Endodermal cell (in vitro differentiated cells): ENCODE data around the gene SGPP2. TPM values are rescaled to one million over a fixed set of nuclear protein-coding genes. Genes with fewer than 3 reads are reported as not detected.

Source experiments
- DNase-seq: peaks from one replicate; pipeline ENCODE4 v3.0.0-alpha.2; 2017
- H3K27ac ChIP-seq: 2 replicates; pipeline ENCODE4 v1.5.1; 2013; ENCODE audit warnings: mild to moderate bottlenecking, low read depth, low read length, moderate library complexity
- H3K27me3 ChIP-seq: 2 replicates; pipeline ENCODE4 v1.6.1; 2013; ENCODE audit warnings: mild to moderate bottlenecking, low read length, moderate library complexity; ENCODE audit not compliant: insufficient read depth, control insufficient read depth, poor library complexity, severe bottlenecking
- H3K36me3 ChIP-seq: 2 replicates; pipeline ENCODE4 v1.7.0; 2013; ENCODE audit warnings: mild to moderate bottlenecking, low read length, moderate library complexity; ENCODE audit not compliant: control insufficient read depth, insufficient read depth
- H3K4me1 ChIP-seq: one replicate; pipeline ENCODE4 v1.7.0; 2013; ENCODE audit warnings: low read length; ENCODE audit not compliant: control insufficient read depth, insufficient read depth
- H3K4me3 ChIP-seq: 2 replicates; pipeline ENCODE4 v1.5.1; 2013; ENCODE audit warnings: mild to moderate bottlenecking, low read length, moderate library complexity
- H3K9ac ChIP-seq: 2 replicates; pipeline ENCODE4 v1.6.1; 2013; ENCODE audit warnings: mild to moderate bottlenecking, low read length, moderate library complexity; ENCODE audit not compliant: poor library complexity, severe bottlenecking; ENCODE audit errors: extremely low read depth
- H3K9me3 ChIP-seq: 2 replicates; pipeline ENCODE4 v1.6.1; 2013; ENCODE audit warnings: mild to moderate bottlenecking, low read length, moderate library complexity; ENCODE audit not compliant: control insufficient read depth
- H3K27ac Mint-ChIP-seq: 2 replicates; pipeline ENCODE4 v1.8.0; 2020; ENCODE audit warnings: mixed read lengths
- H3K27me3 Mint-ChIP-seq: 2 replicates; pipeline ENCODE4 v1.8.0; 2021; ENCODE audit warnings: mild to moderate bottlenecking, mixed read lengths; ENCODE audit not compliant: insufficient read depth
- H3K36me3 Mint-ChIP-seq: 2 replicates; pipeline ENCODE4 v1.8.0; 2020; ENCODE audit warnings: low read depth, mixed read lengths
- H3K4me1 Mint-ChIP-seq: 2 replicates; pipeline ENCODE4 v1.8.0; 2020; ENCODE audit warnings: mixed read lengths
- H3K4me3 Mint-ChIP-seq: 2 replicates; pipeline ENCODE4 v1.8.0; 2020; ENCODE audit warnings: mild to moderate bottlenecking, moderate library complexity, mixed read lengths
- H3K9me3 Mint-ChIP-seq: 2 replicates; pipeline ENCODE4 v1.8.0; 2020; ENCODE audit warnings: mild to moderate bottlenecking, mixed read lengths
- WGBS, 2 experiments: methylation state at CpG; one replicate each; pipeline versions ENCODE4 v1.1.5 to v1.1.7; 2013; ENCODE audit warnings: missing lambda C conversion rate in 2 of 2, mixed read lengths in 1 of 2; ENCODE audit not compliant: insufficient coverage in 1 of 2, insufficient read length in 1 of 2; 5-methylcytosine and 5-hydroxymethylcytosine counted together
- total RNA-seq, 2 donors: library from RNA; stranded (reverse); fragmentation: NEBNext Ultra II Directional in 1 of 2; extraction: Animal tissue kit (Norgen Biotek cat#: 25700) in 1 of 2; gene quantifications; 2 replicates in 1 of 2; 3 replicates in 1 of 2; pipeline ENCODE4 v1.2.1, GENCODE V29; 2021
- TF ChIP-seq, protein P1 (sequence below): fragments of 200-600 bp; sonication (generic); conservative IDR thresholded peaks from 2 replicates; pipeline ENCODE4 v1.5.0; 2021; ENCODE audit warnings: antibody characterized with exemption, mild to moderate bottlenecking

SGPP2 gene
- total RNA-seq, 2 donors from 2014 or later, result not detected

DNA sequence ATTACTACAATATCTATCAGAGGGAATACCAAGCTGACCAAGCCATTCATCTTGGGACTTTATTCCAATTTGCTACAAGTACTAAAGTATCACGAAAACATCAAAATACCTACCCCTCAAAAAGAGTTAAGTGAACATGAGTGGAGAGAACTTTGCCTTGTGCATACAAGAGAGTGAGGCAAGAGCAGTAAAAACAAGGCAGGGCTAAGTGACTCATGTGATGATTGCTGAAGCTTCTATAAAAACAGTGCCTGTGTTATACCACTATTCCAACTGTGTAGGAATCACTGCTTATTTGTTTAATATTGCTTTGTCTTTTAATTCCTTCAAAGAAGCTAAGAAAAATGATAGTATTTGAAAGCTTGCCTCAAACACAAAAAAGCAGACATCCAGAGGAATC is 170.3 kb downstream of the SGPP2 start:
- Histone ChIP-seq H3K27me3 (no peaks in the 10 kb centered on the region), H3K36me3 (peaks cover 39% of the 10 kb centered on the region), H3K4me1 (no peaks in the 10 kb centered on the region), H3K4me3 (no peak overlapping the region), H3K27ac (no peak overlapping the region), H3K9me3 (no peaks in the 10 kb centered on the region), H3K9ac (no peak overlapping the region)
- no CpG with 5 or more reads among the region's 1 CpG for WGBS, 2 experiments
- H3K27me3 Mint-ChIP-seq, result no peaks in the 10 kb centered on the region
- peaks cover 18% of the 10 kb centered on the region for H3K36me3 Mint-ChIP-seq
- TF ChIP-seq, protein P1, sequence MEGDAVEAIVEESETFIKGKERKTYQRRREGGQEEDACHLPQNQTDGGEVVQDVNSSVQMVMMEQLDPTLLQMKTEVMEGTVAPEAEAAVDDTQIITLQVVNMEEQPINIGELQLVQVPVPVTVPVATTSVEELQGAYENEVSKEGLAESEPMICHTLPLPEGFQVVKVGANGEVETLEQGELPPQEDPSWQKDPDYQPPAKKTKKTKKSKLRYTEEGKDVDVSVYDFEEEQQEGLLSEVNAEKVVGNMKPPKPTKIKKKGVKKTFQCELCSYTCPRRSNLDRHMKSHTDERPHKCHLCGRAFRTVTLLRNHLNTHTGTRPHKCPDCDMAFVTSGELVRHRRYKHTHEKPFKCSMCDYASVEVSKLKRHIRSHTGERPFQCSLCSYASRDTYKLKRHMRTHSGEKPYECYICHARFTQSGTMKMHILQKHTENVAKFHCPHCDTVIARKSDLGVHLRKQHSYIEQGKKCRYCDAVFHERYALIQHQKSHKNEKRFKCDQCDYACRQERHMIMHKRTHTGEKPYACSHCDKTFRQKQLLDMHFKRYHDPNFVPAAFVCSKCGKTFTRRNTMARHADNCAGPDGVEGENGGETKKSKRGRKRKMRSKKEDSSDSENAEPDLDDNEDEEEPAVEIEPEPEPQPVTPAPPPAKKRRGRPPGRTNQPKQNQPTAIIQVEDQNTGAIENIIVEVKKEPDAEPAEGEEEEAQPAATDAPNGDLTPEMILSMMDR, result no peak
- no peak overlapping the region for H3K4me3 Mint-ChIP-seq
- H3K27ac Mint-ChIP-seq, result no peak overlapping the region
- no peaks in the 10 kb centered on the region for H3K4me1 Mint-ChIP-seq
- peaks cover 7% of the 10 kb centered on the region for H3K9me3 Mint-ChIP-seq
- DNase-seq, result no peak

DNA sequence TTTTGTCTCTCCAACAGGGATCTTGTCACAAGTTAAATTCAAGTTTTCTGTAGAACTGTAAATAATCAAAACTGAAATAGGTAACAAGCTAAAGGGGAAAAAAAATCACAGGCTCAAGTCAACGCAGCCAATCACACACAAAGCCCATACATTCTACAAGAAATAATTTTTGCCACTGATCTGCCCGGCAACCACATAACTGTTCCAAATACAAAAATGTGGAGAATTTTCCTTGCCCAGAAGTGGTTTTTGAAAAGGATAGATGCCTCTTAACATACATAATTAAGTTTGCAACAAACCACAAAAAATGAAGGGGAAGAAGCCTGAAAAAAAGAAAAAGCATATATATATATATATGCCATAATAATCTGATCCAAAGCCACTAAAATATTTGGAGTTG is 171.2 kb downstream of the SGPP2 start:
- no peaks in the 10 kb centered on the region for H3K27me3 Mint-ChIP-seq
- DNase-seq, result no peak
- TF ChIP-seq, protein P1, result no peak
- no peak overlapping the region for H3K27ac Mint-ChIP-seq
- peaks cover 42% of the 10 kb centered on the region for H3K36me3 ChIP-seq
- H3K36me3 Mint-ChIP-seq, result peaks cover 12% of the 10 kb centered on the region
- peaks cover under 1% of the 10 kb centered on the region for H3K9me3 Mint-ChIP-seq
- H3K9ac ChIP-seq, result no peak overlapping the region
- no peaks in the 10 kb centered on the region for H3K27me3 ChIP-seq
- no peaks in the 10 kb centered on the region for H3K9me3 ChIP-seq
- 90% methylated on average over 2 of the region's 2 CpGs; no CpG with 5 or more reads in 1 of the 2 experiments for WGBS, 2 experiments
- no peak overlapping the region for H3K4me3 ChIP-seq
- no peak overlapping the region for H3K4me3 Mint-ChIP-seq
- no peak overlapping the region for H3K27ac ChIP-seq
- H3K4me1 ChIP-seq, result no peaks in the 10 kb centered on the region
- no peaks in the 10 kb centered on the region for H3K4me1 Mint-ChIP-seq

DNA sequence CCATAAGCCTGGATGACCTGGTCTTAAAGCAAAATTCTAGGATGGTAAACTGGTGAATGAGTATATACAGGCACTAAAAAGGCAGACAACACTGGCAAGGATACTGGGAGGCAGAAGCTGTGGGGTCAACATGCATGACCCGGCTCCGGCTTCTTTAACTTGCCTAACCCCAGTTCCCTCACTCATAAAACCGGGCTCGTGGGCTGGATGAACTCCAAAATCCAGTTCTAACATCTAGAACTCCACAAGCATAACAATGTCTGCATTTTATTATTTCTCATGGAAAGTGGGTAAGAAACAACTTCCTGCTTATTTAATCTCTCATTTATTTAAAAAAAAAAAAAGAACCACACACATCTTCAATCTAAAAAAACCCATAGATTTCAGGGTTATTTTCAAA is 174.3 kb downstream of the SGPP2 start:
- WGBS, 2 experiments, result 90% methylated on average over 4 of the region's 4 CpGs; no CpG with 5 or more reads in 1 of the 2 experiments
- TF ChIP-seq, protein P1, result no peak
- Histone ChIP-seq H3K36me3 (peaks cover 41% of the 10 kb centered on the region), H3K4me3 (no peak overlapping the region), H3K9me3 (no peaks in the 10 kb centered on the region), H3K27me3 (no peaks in the 10 kb centered on the region), H3K9ac (no peak overlapping the region), H3K4me1 (no peaks in the 10 kb centered on the region), H3K27ac (no peak overlapping the region)
- H3K4me1 Mint-ChIP-seq, result no peaks in the 10 kb centered on the region
- no peak for DNase-seq
- no peaks in the 10 kb centered on the region for H3K27me3 Mint-ChIP-seq
- H3K4me3 Mint-ChIP-seq, result no peak overlapping the region
- no peak overlapping the region for H3K27ac Mint-ChIP-seq
- H3K36me3 Mint-ChIP-seq, result peaks cover 6% of the 10 kb centered on the region
- no peaks in the 10 kb centered on the region for H3K9me3 Mint-ChIP-seq
